ENCODE data around the gene TAF1A.

TAF1A gene

DNA sequence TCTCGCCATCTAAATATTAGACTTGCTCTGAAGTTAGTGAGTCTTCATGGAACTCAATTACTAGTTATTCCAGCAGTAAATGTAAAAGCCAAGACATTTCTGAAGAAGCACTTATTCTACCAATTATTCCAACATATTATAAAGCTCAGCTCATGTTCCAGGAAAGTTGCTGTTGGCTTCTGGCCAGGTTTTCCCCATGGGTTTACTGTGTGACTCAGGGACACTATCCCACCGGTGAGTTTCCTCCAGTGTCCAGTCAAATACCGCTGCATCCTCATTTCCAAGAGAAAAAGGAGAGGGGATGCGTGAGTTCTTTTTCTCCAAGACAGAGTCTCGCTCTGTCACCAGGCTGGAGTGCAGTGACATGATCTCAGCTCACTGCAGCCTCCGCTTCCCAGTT lies 32.6 kb downstream of the TAF1A start:
- H3K27me3 ChIP-seq (ENCODE audit: insufficient read depth, low read length): no peaks in the 10 kb centered on the region
- H3K4me1 ChIP-seq (ENCODE audit: control insufficient read depth, insufficient read depth, low read length, unreplicated experiment): peaks cover 8% of the 10 kb centered on the region
- no peak overlapping the region for H2AFZ ChIP-seq (ENCODE audit: low read length, unreplicated experiment)
- no peak overlapping the region for H3K4me3 ChIP-seq (ENCODE audit: low read depth, low read length)
- H3K79me2 ChIP-seq (ENCODE audit: control insufficient read depth, insufficient read depth, low read length, unreplicated experiment): no peaks in the 10 kb centered on the region
- H3K36me3 ChIP-seq (ENCODE audit: insufficient read depth, low read length): peaks cover 8% of the 10 kb centered on the region; the same call in 1 of the 2 replicates
- no peak overlapping the region for H3K27ac ChIP-seq (ENCODE audit: low read depth, low read length)

DNA sequence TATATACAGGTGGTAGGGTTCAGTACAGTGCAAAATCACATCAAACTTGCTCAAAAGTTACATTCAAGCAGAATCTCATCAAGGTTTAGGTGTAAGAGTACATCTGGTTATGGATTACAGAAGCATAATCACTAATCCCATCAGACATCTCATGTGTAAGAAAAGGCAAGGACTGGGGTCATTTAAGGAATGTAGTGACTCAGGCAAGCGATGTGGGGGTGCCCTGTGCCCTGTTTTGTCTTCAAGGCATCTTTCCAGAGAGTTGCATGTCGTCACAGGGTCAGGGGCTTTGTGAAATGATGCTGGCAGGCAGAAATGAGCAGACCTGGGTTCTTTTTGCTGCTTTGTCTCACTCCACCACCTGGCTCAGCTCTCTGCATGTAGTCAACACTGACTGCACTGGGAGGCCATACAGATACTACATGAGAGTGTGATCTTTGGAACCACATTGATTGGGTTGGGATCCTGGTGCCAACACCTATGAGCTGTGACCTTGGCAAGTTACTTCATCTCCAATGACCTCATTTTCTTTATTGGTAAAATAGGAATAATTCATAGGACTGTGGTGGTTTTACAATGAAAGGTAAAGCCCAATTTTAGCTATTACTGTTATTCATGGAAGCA lies 33.6 kb downstream of the TAF1A start:
- Histone ChIP-seq H2AFZ (ENCODE audit: low read length, unreplicated experiment) (no peak overlapping the region), H3K4me1 (ENCODE audit: control insufficient read depth, insufficient read depth, low read length, unreplicated experiment) (peaks cover 8% of the 10 kb centered on the region), H3K27me3 (ENCODE audit: insufficient read depth, low read length) (no peaks in the 10 kb centered on the region), H3K79me2 (ENCODE audit: control insufficient read depth, insufficient read depth, low read length, unreplicated experiment) (no peaks in the 10 kb centered on the region), H3K4me3 (ENCODE audit: low read depth, low read length) (no peak overlapping the region), H3K36me3 (ENCODE audit: insufficient read depth, low read length) (peaks cover 6% of the 10 kb centered on the region; the same call in 1 of the 2 replicates), H3K27ac (ENCODE audit: low read depth, low read length) (no peak overlapping the region)

DNA sequence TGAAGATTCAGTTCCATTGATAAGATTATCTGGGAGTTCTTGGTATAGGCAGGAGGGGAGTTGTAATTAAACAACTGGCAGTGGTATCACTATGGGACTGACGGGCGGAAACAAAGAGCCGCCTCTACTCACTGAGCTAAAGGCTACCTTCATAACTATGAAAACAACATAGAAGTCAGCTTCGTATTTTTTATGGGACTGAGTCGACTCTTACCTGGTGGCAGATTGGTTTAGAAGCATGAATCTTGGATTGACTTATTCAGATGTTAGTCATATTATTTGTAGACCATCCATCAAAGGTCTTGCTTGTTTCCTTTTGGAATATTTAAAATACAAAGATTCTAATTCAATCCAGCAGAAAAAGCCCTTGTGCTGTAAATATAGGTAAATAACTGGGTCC lies 35.6 kb downstream of the TAF1A start:
- peaks cover 8% of the 10 kb centered on the region for H3K4me1 ChIP-seq (ENCODE audit: control insufficient read depth, insufficient read depth, low read length, unreplicated experiment)
- no peaks in the 10 kb centered on the region for H3K27me3 ChIP-seq (ENCODE audit: insufficient read depth, low read length)
- no peak overlapping the region for H3K4me3 ChIP-seq (ENCODE audit: low read depth, low read length)
- H3K79me2 ChIP-seq (ENCODE audit: control insufficient read depth, insufficient read depth, low read length, unreplicated experiment): no peaks in the 10 kb centered on the region
- no peak overlapping the region for H3K27ac ChIP-seq (ENCODE audit: low read depth, low read length)
- H3K36me3 ChIP-seq (ENCODE audit: insufficient read depth, low read length): peaks cover 5% of the 10 kb centered on the region; the same call in 1 of the 2 replicates
- H2AFZ ChIP-seq (ENCODE audit: low read length, unreplicated experiment): no peak overlapping the region

DNA sequence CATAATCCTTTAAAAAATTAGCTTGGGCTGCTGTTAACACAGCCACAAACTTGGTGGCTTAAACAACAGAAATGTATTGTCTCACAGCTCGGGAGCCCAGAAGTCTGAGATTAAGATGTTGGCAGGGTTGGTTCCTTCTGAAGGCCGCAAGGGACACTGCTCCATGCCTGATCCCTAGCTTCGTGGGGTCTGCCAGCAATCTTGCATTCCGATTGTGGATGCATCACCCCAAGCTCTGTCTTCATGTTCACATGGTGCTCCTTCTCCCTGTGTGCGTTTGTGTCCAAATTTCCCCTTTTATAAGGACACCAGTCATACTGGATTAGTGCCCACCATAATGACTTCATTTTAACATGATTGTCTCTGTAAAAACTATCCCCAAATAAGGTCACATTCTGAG lies 36.9 kb downstream of the TAF1A start:
- no peaks in the 10 kb centered on the region for H3K27me3 ChIP-seq (ENCODE audit: insufficient read depth, low read length)
- no peaks in the 10 kb centered on the region for H3K79me2 ChIP-seq (ENCODE audit: control insufficient read depth, insufficient read depth, low read length, unreplicated experiment)
- H3K27ac ChIP-seq (ENCODE audit: low read depth, low read length): no peak overlapping the region
- H3K4me3 ChIP-seq (ENCODE audit: low read depth, low read length): no peak overlapping the region
- 0 out of 2 replicates have a peak, but pooled peaks cover 5% of the 10 kb centered on the region for H3K36me3 ChIP-seq (ENCODE audit: insufficient read depth, low read length)
- no peak overlapping the region for H2AFZ ChIP-seq (ENCODE audit: low read length, unreplicated experiment)
- H3K4me1 ChIP-seq (ENCODE audit: control insufficient read depth, insufficient read depth, low read length, unreplicated experiment): peaks cover 8% of the 10 kb centered on the region

DNA sequence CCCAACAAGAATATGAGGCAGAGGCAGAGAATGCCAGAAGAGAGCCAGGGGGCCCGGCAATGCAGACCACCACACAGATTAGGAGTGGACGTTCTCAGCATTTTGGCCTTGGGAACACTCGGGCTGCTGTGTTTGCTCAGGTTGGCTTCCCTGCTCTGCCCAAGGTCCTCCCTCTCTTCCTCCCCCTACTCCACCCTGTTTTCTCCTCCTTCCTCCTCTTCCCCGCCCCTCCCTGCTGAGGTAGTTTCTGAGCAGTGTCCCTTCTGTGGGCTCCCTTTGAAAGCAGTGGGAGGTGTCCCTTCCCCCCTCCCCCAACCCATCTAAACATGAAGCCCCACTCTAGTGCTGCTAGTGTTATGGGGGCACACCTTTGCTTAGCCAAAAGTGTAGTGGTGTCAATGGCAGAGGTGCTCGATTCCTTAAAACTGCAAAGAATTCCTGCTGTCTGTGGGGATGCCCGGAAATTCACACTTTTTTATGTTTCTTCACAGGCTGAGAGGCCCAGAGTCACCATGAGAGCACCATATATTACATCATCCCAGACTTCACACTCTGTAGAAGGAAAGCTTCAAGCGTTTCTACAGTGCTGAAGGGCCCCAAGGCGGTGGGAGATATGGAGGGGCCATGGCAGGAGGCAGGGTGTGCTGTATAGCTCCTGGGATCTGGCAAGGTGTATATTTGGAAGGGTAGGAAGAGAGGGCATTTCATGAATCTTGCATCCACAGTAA lies 41.6 kb downstream of the TAF1A start, which contains the start of gene HHIPL2:
Gene HHIPL2, minus strand, starts transcription at position 161 of the 728 bp plus-strand sequence. Its CDS starts 60 bp downstream, at position 101.
- Histone ChIP-seq H3K79me2 (ENCODE audit: control insufficient read depth, insufficient read depth, low read length, unreplicated experiment) (no peaks in the 10 kb centered on the region), H3K4me3 (ENCODE audit: low read depth, low read length) (no peak within 1 kb of the TSS), H3K27ac (ENCODE audit: low read depth, low read length) (peak within 1 kb of the TSS; percentile 42), H2AFZ (ENCODE audit: low read length, unreplicated experiment) (peak within 1 kb of the TSS; percentile 57), H3K4me1 (ENCODE audit: control insufficient read depth, insufficient read depth, low read length, unreplicated experiment) (peaks cover 16% of the 10 kb centered on the region), H3K36me3 (ENCODE audit: insufficient read depth, low read length) (no peaks in the 10 kb centered on the region), H3K27me3 (ENCODE audit: insufficient read depth, low read length) (no peaks in the 10 kb centered on the region)

DNA sequence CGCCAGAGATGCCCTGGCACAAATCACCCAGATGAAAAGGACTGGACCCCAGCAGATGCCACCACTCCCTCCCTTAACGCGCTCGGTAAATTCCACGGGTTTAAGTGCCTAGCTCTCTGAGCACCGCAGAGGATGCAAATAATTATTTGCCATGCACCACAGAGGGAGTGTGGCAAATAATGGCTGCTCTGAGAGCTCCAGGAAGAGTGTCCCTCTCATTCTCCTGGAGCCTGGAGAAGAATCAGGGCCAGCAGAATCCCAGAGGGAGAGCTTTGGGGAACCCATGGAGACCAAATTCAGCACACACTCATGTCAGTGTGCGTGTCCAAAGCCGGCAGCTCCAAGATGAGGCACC lies 42.5 kb downstream of the TAF1A start:
- Histone ChIP-seq H3K36me3 (ENCODE audit: insufficient read depth, low read length) (no peaks in the 10 kb centered on the region), H3K27ac (ENCODE audit: low read depth, low read length) (0 out of 2 replicates have a peak overlapping the region, but pooled peaks have one; percentile 42), H3K4me1 (ENCODE audit: control insufficient read depth, insufficient read depth, low read length, unreplicated experiment) (peaks cover 16% of the 10 kb centered on the region), H3K79me2 (ENCODE audit: control insufficient read depth, insufficient read depth, low read length, unreplicated experiment) (no peaks in the 10 kb centered on the region), H3K4me3 (ENCODE audit: low read depth, low read length) (no peak overlapping the region), H3K27me3 (ENCODE audit: insufficient read depth, low read length) (no peaks in the 10 kb centered on the region), H2AFZ (ENCODE audit: low read length, unreplicated experiment) (peak overlapping the region; percentile 57)

DNA sequence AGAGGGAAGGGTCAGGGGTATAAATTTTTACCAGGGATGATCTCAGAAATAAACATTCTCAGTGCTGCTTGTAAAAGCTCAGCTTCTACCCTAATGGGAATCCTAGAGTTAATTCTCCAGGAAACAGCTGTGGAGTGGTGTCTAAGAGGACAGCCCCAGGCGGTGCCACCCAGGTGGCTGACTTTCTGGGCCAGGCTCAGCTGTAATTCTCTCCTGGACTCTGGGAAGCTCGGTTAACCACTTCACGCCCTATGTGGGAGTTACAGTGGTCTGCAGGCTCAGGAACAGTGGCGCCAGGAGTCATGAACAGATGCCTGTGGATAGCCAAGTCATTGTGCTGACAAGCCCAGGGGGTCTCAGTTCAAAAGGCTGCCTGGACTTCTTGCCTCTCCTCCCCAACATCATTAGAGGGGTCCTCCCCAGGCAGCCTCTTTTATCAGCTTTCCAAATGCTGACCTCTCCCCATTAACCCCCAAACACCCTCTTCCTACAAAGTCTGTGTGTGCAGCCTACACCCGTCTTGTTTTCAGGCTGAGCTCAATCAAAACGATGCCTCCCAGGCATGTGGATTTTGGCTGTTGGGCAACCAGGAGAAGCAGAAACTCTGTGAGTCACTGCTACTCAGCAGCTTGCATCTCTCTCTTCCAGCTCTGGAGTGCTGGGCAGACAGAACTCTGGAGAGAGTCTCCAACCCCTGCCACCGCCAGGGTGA lies 43.0 kb downstream of the TAF1A start:
- Histone ChIP-seq H3K4me3 (ENCODE audit: low read depth, low read length) (0 out of 2 replicates have a peak overlapping the region, but pooled peaks have one; percentile 17), H3K79me2 (ENCODE audit: control insufficient read depth, insufficient read depth, low read length, unreplicated experiment) (no peaks in the 10 kb centered on the region), H3K27me3 (ENCODE audit: insufficient read depth, low read length) (no peaks in the 10 kb centered on the region), H3K4me1 (ENCODE audit: control insufficient read depth, insufficient read depth, low read length, unreplicated experiment) (peaks cover 16% of the 10 kb centered on the region), H2AFZ (ENCODE audit: low read length, unreplicated experiment) (peak overlapping the region; percentile 71), H3K36me3 (ENCODE audit: insufficient read depth, low read length) (no peaks in the 10 kb centered on the region), H3K27ac (ENCODE audit: low read depth, low read length) (peak overlapping the region; percentile 42)

DNA sequence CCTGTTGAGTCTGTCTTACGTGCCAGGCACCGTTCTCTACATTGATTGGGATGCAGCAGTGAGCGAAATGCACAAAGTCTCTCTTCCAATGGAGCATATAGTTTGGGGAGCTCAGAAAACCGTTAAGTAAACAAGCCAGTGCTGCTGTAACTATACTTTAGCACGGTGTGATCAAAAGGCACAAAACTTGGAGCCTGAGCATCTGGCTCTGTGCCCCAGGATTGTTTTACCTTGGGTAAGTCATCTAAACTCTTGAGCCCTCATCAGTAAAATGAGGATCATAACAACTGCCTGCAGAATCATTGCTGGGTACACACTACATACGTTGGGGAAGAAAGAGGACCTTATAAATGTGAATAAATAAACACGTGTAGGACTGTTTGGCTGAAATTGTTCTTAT lies 43.6 kb downstream of the TAF1A start:
- H3K27ac ChIP-seq (ENCODE audit: low read depth, low read length): 0 out of 2 replicates have a peak overlapping the region, but pooled peaks have one; percentile 42
- H3K79me2 ChIP-seq (ENCODE audit: control insufficient read depth, insufficient read depth, low read length, unreplicated experiment): no peaks in the 10 kb centered on the region
- H3K36me3 ChIP-seq (ENCODE audit: insufficient read depth, low read length): no peaks in the 10 kb centered on the region
- peak overlapping the region; percentile 71 for H2AFZ ChIP-seq (ENCODE audit: low read length, unreplicated experiment)
- no peaks in the 10 kb centered on the region for H3K27me3 ChIP-seq (ENCODE audit: insufficient read depth, low read length)
- H3K4me3 ChIP-seq (ENCODE audit: low read depth, low read length): no peak overlapping the region
- peaks cover 16% of the 10 kb centered on the region for H3K4me1 ChIP-seq (ENCODE audit: control insufficient read depth, insufficient read depth, low read length, unreplicated experiment)

DNA sequence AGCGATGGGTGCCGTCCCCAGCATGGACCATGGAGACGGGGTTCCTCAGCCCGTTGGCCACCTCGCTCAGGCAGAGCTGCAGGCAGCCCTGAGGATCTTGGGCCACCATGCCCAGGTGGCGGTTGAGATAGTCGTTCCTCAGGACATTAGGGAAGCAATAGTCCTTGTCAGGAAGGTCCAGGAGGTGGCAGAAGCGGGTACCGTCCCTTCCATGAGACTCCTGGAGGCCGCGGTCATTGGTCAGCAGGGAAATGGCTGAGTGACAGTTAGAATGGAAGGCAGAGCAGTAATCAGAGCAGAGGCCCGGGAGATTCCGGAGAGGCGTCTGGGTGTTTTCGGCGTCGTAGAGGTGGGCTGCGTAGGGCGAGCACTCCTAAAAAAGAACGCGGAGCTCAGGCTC lies 45.9 kb downstream of the TAF1A start:
- Histone ChIP-seq H2AFZ (ENCODE audit: low read length, unreplicated experiment) (no peak overlapping the region), H3K36me3 (ENCODE audit: insufficient read depth, low read length) (no peaks in the 10 kb centered on the region), H3K4me3 (ENCODE audit: low read depth, low read length) (no peak overlapping the region), H3K27me3 (ENCODE audit: insufficient read depth, low read length) (no peaks in the 10 kb centered on the region), H3K27ac (ENCODE audit: low read depth, low read length) (no peak overlapping the region), H3K4me1 (ENCODE audit: control insufficient read depth, insufficient read depth, low read length, unreplicated experiment) (peaks cover 16% of the 10 kb centered on the region), H3K79me2 (ENCODE audit: control insufficient read depth, insufficient read depth, low read length, unreplicated experiment) (no peaks in the 10 kb centered on the region)

DNA sequence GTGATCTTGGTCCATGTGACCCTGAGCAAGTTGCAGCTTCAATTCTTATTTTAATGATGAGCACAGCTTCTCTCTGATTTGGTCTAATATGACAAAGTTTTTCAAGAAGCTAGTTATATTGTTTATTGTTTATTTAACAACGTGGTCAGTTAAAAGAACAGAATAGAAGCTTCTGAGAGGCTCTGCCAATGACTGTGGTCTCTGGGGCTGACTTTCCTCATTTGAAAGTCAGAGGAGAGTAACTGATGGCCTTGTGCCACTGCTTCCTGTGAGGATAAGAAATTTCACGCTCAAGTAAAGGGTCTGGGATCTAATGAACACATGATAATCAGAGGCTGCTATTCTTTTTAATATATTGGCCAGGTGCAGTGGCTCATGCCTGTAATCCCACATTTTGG lies 49.1 kb downstream of the TAF1A start:
- Histone ChIP-seq H3K4me1 (ENCODE audit: control insufficient read depth, insufficient read depth, low read length, unreplicated experiment) (no peaks in the 10 kb centered on the region), H3K27me3 (ENCODE audit: insufficient read depth, low read length) (no peaks in the 10 kb centered on the region), H3K27ac (ENCODE audit: low read depth, low read length) (no peak overlapping the region), H3K36me3 (ENCODE audit: insufficient read depth, low read length) (no peaks in the 10 kb centered on the region), H2AFZ (ENCODE audit: low read length, unreplicated experiment) (no peak overlapping the region), H3K4me3 (ENCODE audit: low read depth, low read length) (no peak overlapping the region), H3K79me2 (ENCODE audit: control insufficient read depth, insufficient read depth, low read length, unreplicated experiment) (no peaks in the 10 kb centered on the region)
